ENCODE results near the gene ALLC.
"Not testable (repeated sequence)": the region's sequence is repeated elsewhere in the genome, so short reads cannot be mapped to it uniquely, and the experiment has no call there.

The ALLC gene

DNA sequence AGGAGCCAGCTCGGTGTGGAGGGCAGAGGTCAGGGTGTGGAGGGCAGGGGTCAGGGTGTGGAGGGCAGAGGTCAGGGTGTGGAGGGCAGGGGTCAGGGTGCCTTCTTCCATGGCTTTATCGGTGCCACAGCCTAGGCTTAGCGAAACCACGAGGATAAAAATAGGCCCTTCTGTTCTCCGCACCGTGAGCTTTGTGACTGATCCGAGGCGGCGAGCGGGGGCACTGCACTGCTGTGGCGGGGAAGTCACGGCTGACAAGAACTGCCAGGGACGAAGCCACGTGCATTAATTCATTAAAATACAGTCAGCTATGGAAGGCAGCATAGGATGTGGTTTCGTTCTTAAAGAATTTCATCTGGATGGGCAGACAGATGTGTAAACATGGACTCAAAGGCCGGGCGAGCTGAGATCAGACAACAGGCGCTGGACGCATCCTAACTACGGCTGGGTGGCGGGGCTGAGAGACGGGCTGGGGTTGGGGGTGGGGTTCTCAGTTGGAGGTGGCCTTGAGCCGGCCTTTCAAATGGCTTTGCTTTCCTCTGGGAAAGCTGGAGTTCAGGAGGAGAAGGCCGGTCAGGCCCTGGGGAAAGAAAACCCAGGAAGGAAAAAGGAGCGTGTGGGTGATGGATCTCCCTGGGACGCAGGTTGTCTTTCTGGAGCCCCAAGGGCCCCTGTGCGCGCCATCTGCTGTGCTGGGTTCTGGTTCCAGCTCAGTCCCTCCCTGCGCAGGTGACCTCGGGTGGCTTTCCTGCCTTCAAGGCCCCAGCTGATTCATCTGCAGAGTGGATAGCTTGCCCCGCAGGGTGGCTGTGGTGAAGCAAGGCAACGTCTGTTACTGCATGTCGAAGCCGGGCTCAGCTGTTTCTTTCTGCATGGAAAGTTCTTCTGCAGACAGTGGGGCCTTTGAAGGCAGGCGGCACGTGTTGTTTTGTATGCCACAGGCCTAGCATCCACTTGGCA lies 958 bp upstream of the ALLC start:
- DNase-seq = no peak

DNA sequence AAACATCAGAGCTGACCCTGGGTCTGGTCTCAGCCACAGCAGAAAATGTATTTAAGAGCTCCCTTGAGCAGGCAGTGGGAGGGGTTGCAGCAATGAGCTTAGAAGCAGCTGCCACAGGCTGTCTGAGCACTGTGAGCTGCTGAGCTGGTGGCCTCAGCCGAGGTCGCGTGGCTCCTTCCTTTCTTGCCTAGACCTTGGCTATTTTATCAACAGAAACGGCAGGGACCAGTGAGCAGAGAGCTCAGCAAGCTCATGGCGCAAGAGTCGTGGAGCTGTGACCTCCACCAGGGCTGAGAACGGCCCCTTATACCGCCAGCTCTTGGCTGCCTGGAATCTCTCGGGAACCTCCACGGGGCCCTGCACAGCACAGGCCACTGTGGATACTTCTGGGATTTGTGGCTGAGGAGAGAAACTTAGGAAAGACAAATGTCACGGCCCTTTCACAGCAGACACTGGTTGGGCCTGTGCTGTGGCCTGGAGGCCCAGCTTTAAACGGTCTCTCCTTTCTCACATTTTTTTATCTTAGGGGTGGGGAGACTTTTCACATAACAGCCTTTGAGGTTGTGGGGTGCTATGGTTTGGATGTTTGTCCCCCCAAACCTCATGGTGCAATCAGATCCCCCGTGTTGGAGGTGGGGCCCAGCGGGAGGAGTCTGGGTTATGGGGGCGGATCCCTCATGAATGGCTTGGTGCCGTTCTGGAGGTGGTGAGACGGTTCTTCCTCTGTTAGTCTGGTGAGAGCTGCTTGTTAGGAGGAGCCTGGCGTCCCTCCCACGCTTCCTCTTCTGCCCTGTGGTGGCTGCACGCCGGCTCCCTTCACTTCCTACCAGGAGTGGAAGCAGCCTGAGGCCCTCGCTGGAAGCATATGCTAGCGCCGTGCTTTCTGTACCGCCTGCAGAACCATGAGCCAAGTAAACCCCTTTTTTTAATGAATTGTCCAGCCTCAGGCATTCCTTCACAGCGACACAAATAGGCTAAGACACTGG lies 1.7 kb downstream of the ALLC start:
- peak; percentile 57 for DNase-seq

DNA sequence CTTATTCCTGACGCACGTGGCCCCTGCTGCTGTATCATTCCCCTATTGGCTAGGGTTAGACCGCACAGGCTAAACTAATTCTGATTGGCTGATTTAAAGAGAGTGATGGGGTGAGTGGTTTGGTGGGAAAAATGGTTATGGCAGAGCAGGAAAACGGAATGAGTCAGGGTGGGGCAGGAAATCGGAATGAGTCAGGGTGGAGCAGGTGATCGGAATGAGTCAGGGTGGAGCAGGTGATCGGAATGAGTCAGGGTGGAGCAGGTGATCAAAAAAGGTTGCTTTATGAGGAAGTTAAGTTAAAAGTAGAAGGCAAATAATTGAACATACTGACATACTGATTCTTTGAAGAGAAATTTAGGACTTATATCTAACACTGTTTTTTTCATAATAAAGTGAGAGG lies 2.6 kb downstream of the ALLC start:
- DNase-seq = not testable (repeated sequence)

DNA sequence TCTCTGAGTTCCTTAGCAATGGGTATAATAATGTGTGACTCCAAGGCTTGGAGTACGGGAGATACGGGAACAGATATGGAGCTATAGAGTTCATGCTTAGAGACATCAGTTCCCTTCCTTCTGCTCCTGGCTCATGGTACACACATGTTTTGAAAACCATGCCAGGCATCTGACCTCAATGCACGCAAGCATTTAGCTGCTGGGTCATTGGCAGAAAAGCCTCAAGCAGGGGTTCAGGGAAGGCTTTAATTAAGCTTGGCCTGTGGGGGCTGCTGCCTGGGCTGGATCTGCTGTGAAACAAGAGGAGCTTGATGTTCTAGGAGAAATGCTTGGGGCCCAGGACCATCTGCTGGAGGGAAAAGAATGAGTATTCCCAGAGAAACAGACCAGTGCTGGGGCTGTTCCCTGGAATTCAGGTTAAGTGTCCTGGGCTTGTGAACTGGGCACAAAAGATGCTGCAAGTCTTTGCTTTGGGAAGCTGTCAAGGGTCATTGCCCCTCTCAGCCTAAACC lies 3.2 kb downstream of the ALLC start:
- DNase-seq = no peak

DNA sequence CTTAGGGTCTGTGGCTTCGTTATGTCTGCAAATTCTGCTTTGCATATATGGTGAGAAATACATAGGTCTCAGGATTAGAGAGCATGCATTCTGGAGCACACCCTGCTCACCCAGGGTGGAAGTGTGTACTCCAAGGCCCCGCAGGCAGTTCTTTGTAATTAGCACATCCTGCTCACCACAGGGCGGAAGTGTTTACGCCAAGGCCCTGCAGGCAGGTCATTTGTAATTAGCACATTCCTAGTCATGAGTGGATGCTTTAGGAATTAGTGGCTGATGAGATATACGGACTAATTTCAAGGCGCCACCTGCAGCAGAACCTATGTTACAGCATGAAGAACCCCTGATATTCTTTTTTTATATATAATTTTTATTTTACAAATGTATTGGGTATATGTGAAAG lies 4.2 kb downstream of the ALLC start:
- no peak for DNase-seq

DNA sequence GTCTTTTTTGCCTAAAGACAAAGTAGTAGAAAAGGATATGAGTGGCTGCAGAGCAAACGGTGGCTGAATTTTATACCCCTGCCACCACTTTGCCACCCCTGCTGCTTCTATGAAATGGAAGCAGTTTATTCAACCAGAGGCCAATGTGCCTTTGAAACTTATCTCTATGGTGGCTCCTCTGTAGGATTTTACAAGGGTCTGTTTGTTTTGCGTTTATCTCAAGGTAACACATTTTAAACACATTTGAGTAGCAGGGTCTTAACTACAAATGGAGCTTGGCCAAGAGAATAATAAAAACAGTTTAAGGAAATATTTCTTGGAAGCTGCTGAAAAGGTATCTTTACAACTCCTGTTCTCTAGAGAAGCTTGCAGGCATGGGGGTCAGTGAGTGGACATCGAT lies 6.1 kb downstream of the ALLC start:
- no peak for DNase-seq

DNA sequence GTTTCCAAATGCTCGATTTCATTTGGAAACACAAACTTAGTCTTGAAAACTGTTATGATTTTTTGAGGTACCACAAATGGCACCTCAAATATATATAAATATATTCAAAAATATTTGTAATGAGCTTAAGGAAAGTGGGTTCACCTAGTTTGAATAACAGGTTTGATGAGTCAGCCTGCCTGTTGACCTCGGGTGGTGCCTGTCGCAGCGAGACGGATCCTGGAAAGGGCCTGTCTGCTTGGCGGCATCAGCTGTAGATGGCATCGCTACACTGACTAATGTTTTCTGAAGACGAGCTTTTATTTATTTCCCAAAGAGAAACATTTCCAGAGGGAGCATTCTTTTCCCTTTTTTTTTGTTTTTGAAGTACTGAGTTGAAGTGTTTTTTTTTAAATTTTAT lies 6.9 kb downstream of the ALLC start:
- DNase-seq = no peak

DNA sequence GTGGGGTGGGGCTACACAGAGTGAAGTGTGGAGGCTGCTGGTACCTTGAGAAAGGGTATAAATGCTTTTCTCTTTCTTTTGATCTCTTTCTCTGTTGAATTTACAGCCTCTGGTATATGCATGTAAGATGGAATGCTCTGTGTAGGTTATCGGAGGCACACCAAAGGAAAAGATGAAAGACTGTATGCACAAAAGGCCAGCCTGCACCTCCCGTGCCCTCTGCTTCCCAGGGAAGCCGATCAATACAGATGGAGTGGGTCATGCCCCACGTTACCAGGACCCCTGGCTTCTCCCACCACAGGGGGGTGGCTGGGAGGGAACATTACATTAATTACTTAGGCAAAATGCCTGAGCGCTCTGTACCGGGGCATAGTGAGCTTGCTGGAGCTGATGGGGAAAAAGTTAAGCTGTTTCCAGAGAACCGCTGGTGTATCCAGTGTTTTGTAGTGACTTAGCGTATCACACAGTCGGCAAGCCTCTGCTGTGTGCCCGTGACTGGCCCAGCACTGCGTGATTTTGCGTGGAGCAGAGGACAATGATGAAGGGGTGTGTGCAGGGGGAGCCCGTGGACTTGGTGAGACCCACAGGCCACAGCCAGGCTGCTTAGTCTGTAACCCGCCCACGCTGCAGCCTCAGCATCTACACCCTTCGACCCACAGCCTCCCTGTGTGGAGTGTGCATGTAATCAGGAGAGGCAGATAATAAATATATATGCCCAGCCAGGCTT lies 8.0 kb downstream of the ALLC start:
- no peak for DNase-seq

DNA sequence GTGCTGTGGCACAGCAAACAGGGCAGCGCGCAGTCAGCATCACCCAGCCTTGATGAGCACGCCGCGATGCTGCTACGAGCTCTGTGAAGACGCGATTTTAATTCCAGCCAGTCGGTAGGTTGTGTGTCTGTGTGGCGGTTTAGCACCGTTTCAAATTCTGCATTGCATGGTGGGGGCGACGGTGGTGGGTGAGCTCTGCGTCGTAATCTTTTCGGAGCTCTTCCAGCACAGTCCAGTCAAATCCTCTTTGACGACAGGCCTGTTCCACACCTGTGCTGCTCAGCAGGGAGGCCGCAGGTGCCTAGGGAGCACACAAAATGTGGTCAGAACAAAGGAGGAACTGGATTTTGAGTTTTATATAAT lies 8.6 kb downstream of the ALLC start:
- DNase-seq = no peak

DNA sequence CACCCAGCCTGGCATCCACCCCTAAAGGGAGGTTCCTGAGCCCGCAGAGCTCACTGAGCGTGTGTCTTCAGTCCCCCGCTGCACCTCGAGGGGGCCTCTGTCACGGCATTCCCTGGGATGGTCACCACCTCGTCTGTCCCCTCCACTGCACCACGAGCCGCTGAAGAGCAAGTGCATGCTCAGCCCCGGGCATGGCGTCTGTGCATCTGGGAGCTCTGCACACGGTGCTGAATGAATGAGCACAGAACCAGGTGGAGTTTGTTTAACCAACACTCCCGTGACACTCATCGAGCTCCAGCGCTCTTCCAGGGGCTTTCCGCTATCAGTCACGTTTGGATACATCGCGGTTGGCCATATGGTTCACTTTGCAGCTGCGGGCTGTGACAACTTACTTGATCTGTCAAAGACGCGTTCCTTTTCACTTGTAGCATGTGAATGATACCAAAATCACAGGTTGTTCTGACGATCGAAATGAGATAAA lies 9.2 kb downstream of the ALLC start:
- no peak for DNase-seq

DNA sequence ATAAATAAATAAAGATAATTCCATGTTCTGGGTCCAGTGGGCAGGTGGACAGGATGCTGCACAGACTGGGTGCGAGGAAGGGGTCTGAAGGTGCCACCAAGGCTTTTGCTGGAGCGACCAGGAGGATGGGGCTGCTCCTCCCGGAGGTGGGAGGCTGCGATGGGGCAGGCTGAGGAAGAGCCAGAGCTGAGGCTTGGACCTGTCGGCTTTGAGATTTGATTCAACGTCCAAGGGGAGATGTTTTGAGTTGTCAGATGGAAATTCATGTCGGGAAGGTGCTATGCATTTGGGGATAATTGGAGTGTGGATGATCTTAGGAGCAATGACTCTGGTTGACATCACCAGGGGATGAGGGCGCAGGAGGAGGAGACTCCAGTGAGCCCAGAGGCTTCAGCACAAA lies 11.7 kb downstream of the ALLC start:
- DNase-seq = no peak

DNA sequence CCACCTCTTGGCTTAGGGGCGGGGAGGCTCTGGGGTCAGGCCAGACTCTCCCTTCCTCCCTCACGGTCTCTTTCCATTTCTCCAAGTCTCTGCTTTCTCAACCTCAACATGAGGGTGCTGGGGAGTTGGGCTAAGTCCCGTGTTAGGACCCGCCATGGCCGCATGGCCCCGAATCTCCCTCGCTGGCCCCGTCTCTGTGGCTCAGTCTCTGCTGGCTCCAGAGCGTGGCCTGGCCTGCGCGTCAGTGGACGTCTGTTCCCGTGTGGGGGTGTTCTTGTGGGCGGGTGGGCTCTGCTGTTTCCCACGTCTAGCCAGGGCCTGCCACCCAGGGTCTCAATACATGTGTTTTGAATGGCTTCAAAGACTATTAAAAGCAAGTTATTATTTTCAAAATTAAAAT lies 12.4 kb downstream of the ALLC start:
- no peak for DNase-seq

DNA sequence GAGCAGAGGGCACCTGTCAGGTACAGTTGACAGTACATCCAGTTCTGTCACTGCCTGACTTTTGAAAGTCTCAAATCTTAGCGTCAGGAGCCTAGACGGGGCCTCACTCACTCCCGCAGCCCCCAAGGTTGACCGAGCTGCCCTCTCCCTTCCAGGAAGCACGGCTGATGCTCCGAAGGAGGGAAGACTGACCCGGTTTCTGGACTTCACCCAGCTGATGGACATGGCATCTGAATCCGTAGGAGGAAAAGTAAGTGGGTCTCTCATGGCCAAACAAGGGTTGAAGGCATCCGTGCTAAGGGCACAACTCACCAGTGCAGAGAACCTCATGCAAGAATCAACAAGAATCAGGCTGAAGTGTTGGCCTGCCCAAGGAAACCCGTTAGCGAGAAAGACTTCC lies 12.9 kb downstream of the ALLC start:
- DNase-seq = no peak

DNA sequence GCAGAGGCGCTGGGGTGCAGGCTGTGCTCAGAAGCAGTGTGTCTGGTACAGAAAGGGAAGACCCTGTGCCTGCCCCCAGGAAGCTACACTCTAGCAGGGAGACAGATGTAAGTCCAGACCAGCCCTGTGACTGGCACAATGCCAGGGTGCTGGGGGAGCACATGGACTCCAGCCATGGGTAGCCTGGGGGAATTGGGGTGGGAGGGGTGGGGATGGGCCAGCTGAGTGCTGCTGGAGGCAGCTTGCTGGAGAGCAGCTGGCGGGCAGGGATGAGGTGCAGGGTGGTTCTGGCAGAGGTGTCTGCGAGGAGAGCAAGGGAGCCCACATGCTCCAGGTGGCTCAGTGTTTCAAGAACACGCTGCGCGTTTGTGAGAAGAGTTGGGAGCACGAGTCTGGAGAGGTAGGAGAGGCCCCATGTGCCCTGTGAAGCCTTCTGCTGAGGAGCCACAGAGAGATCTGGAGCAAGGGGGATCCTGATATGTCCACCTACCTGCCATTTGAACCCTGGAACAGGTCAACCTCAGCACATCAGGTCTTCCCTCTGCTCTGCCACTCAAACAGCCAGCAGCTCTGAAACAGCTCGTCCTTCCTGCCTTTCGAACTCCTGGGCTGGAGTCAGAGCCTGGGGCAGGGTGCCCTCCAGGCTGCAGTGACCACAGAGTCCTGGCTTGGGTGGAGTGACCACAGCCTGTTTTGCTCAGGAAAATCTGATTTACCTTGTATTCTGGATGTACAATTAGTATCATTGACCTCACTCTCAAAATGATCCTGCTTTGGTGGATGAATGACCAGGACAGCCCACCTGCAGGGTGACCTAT lies 15.1 kb downstream of the ALLC start:
- DNase-seq = no peak

DNA sequence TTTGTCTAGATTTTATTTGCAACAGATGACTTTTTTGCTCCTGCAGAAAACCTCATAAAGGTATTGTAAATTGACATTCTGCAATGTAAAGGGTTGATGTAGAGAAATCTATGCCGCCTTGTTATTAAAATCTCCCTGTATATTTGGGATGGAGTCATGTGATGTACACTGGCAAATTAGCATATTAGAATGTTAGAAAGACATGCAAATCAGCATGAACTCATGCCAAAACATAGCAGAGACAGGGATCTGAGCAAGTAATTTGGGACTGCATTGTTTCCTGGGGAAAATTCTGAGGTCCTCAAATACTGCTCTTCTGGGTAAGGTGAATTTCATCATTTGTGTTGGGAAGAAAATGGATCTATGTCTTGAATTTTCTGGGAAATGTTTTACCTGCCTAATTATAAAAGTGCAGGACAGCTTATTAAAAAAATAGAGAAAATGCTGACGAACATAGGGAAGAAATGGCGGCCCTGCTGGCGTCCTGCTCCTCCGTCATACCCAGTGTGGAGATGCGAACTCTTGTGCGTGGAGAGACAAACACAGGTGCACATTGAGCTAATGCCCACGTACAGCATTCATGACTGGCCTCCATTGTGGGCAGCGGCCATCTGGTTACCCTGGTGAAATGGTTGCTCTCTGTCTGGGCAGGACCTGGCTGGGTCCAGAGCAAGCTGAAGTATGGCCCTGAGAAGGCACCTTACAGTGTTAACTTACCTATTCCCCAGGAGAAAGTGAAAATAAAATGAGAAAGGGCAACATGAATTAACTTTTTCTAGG lies 16.3 kb downstream of the ALLC start:
- DNase-seq = no peak

DNA sequence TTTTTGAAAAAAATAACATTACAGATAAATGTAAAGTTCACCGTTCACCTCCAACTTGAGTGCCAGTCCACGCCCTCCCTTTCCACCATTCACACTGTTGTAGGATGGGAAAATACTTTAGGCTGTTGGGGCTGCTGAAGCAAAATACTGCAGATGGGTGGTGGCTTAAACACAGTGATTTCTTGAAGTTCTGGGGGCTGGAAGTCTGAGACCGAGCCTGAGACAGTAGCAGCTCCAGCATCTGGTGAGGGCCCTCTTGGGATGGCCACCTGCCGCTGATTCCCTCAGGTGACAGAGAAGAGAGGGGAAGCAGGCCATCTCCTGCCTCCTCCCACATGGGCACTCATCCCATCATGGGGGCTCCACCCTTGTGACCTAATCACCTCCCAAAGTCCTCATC lies 17.7 kb downstream of the ALLC start:
- no peak for DNase-seq

DNA sequence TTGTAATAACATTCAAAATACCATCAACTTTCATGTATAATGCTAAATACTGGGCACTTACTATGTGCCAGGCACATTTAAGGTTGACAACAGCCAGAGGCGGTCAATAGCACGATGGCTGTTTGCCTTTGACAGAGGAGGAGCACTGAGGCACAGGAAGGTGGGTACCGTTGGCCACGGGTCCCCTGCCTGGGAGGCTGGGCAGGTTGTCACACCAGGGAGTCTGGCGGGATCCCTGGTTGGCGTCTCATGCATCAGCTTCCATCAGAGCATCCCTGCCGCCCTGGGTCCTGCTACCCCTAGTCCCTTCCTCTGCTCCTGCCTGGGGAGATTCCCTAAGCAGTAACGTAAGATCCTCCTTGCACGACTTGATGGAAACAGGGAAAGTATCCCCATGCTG lies 19.4 kb downstream of the ALLC start:
- no peak for DNase-seq

DNA sequence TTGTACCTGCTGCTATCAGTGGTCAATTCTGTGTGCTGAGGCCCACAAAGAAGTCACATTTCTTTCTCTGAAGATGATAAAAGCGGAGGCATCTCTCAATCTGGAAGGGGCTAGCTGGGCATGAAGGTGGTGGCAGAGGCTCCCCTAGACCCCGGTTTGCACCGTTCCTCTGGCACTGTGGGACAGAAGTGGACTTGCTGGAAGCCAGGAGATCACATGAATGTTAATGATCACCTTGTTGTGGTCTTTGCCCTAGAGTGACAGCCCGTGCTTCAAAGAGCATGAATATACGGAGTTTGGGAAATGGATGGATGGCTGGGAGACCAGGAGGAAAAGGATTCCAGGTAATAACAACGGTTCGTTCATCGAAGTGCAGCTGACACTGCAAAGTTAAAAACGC lies 20.2 kb downstream of the ALLC start:
- no peak for DNase-seq

DNA sequence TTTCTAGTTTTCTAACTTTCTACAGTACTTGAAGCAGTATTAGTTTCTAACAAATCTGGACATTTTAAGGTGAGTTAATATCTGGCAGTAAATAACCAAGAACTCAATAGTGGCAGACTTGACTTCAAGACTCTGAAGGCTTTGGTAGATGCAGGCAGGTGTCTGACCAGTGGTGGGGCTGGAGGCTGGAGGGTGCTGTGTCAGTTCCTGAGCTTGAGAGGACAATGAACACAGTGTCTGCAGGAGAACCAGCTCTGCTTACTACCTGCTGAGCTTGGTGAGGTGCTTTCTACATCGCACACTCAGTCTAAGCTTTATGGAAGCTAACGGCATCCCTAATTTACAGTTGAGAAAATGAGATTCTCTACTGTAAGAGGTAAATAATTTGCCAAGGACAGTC lies 21.2 kb downstream of the ALLC start:
- DNase-seq = no peak

DNA sequence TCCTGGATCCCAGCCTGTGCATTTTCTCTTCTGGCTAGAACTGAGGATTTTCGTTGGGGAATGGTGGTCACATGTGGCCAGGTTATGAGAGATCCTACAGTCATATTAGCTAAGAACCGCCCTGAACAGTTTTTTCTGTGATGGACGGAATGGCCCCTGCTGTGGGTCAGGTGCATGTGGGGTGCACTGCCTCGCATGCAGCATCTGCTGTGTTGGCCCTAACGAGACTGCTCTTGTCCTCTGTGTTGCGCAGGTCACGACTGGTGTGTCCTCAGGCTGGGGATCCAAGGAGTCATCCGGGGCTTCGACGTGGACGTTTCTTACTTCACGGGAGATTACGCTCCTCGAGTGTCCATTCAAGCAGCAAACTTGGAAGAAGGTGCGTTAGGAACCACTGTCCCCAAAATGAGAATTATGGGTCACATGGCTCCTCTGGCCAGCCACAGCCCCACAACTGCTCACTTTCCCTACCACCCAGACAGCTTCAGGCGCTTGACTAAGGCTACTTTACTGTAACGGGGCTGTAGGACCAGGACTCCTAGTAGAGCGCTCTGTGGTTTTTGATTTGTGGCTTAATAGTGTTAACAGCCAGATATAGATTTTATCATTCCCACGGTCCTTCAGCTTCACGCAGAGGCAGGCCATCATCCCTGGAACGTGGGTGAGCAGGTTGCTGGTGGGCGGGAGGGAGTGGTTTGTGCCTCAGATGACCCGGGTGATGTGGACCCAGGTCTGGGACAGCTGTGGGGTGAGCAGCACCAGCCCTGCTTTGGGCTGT lies 21.8 kb downstream of the ALLC start:
- DNase-seq = no peak
